ENCODE results near the gene GSPT1. TPM values are rescaled to one million over a fixed set of nuclear protein-coding genes. Genes with fewer than 3 reads are reported as not detected.

Gene GSPT1
- total RNA-seq, 1 experiment from 2014 or later, result 136 TPM

- no peaks in the 10 kb centered on the region; the same call in 1 of the 2 replicates for H3K36me3 ChIP-seq (ENCODE audit: control insufficient read depth, insufficient read depth, low read length)
- no peaks in the 10 kb centered on the region for H3K9me3 ChIP-seq
- Mint-ChIP-seq H3K27ac (ENCODE audit: unreplicated experiment) (no peak overlapping the region), H3K36me3 (ENCODE audit: insufficient read depth, unreplicated experiment) (peaks cover 48% of the 10 kb centered on the region), H3K4me3 (ENCODE audit: unreplicated experiment) (no peak overlapping the region), H3K9me3 (ENCODE audit: unreplicated experiment) (no peaks in the 10 kb centered on the region), H3K27me3 (ENCODE audit: insufficient read depth, unreplicated experiment) (no peaks in the 10 kb centered on the region), H3K4me1 (ENCODE audit: low read depth, unreplicated experiment) (no peaks in the 10 kb centered on the region)
- no peak for TF ChIP-seq CTCF (IDR thresholded peaks at IDR 0.05; ENCODE audit: insufficient read depth in 1 of 2, low read depth in 1 of 2, low read length in 1 of 2, severe bottlenecking in 1 of 2, unreplicated experiment in 1 of 2)
- ChIA-PET POLR2A (no interaction called here), CTCF (no interaction called here)
- no peaks in the 10 kb centered on the region for H3K4me1 ChIP-seq
- intact Hi-C loops (cut with micrococcal nuclease; ENCODE audit: unreplicated experiment), result loop anchor here (5.0 kb wide), 1 partner anchor 197 kb away; no protein-coding TSS in a partner anchor
- H3K4me3 ChIP-seq (ENCODE audit: low read depth, low read length), result no peak overlapping the region
- no TSS peak for BruUV-seq (replicated peaks)
- H3K27me3 ChIP-seq (replicated peaks; ENCODE audit: control insufficient read depth, insufficient read depth, low read length), result no peaks in the 10 kb centered on the region
- no peak for DNase-seq
Observed at GRCh38 chr16:11870399-11870798, 45.4 kb downstream of the GSPT1 start.

GRCh38 chr16:11869353-11870228, 46.2 kb downstream of the GSPT1 start:
- Mint-ChIP-seq H3K4me1 (ENCODE audit: low read depth, unreplicated experiment) (no peaks in the 10 kb centered on the region), H3K27me3 (ENCODE audit: insufficient read depth, unreplicated experiment) (no peaks in the 10 kb centered on the region), H3K9me3 (ENCODE audit: unreplicated experiment) (no peaks in the 10 kb centered on the region), H3K27ac (ENCODE audit: unreplicated experiment) (no peak overlapping the region), H3K4me3 (ENCODE audit: unreplicated experiment) (no peak overlapping the region), H3K36me3 (ENCODE audit: insufficient read depth, unreplicated experiment) (peaks cover 41% of the 10 kb centered on the region)
- ChIA-PET POLR2A (no interaction called here), CTCF (interaction anchor here (0.6 kb wide), 1 partner anchor 887 kb away, joined by 5 read pairs; no protein-coding TSS in a partner anchor)
- no TSS peak for BruUV-seq (replicated peaks)
- H3K36me3 ChIP-seq (ENCODE audit: control insufficient read depth, insufficient read depth, low read length), result no peaks in the 10 kb centered on the region; the same call in 1 of the 2 replicates
- intact Hi-C loops (cut with micrococcal nuclease; ENCODE audit: unreplicated experiment), result loop anchor here (5.0 kb wide), 1 partner anchor 198 kb away; no protein-coding TSS in a partner anchor
- no peaks in the 10 kb centered on the region for H3K27me3 ChIP-seq (replicated peaks; ENCODE audit: control insufficient read depth, insufficient read depth, low read length)
- H3K4me1 ChIP-seq, result no peaks in the 10 kb centered on the region
- H3K4me3 ChIP-seq (ENCODE audit: low read depth, low read length), result no peak overlapping the region
- no peaks in the 10 kb centered on the region for H3K9me3 ChIP-seq
- DNase-seq, result no peak
- no peak for TF ChIP-seq CTCF (IDR thresholded peaks at IDR 0.05; ENCODE audit: insufficient read depth in 1 of 2, low read depth in 1 of 2, low read length in 1 of 2, severe bottlenecking in 1 of 2, unreplicated experiment in 1 of 2)

- Mint-ChIP-seq H3K4me3 (ENCODE audit: unreplicated experiment) (no peak overlapping the region), H3K9me3 (ENCODE audit: unreplicated experiment) (no peaks in the 10 kb centered on the region), H3K4me1 (ENCODE audit: low read depth, unreplicated experiment) (no peaks in the 10 kb centered on the region), H3K27me3 (ENCODE audit: insufficient read depth, unreplicated experiment) (no peaks in the 10 kb centered on the region), H3K27ac (ENCODE audit: unreplicated experiment) (no peak overlapping the region), H3K36me3 (ENCODE audit: insufficient read depth, unreplicated experiment) (peaks cover 35% of the 10 kb centered on the region)
- Histone ChIP-seq H3K9me3 (no peaks in the 10 kb centered on the region), H3K36me3 (ENCODE audit: control insufficient read depth, insufficient read depth, low read length) (no peaks in the 10 kb centered on the region), H3K4me3 (ENCODE audit: low read depth, low read length) (no peak overlapping the region), H3K4me1 (no peaks in the 10 kb centered on the region), H3K27me3 (replicated peaks; ENCODE audit: control insufficient read depth, insufficient read depth, low read length) (no peaks in the 10 kb centered on the region)
- no peak for TF ChIP-seq CTCF (IDR thresholded peaks at IDR 0.05; ENCODE audit: insufficient read depth in 1 of 2, low read depth in 1 of 2, low read length in 1 of 2, severe bottlenecking in 1 of 2, unreplicated experiment in 1 of 2)
- no TSS peak for BruUV-seq (replicated peaks)
- ChIA-PET CTCF (no interaction called here), POLR2A (no interaction called here)
- intact Hi-C loops (cut with micrococcal nuclease; ENCODE audit: unreplicated experiment), result no loop called here
- DNase-seq, result no peak
Observed at GRCh38 chr16:11868412-11868980, 47.3 kb downstream of the GSPT1 start.

All from Caco-2 (cell line).